CD4-positive, alpha-beta T cell treated with Interleukin-15 for 1 hour (primary cell): ENCODE data around the gene MECR.

Experiments used
- DNase-seq: peaks from one replicate; pipeline ENCODE4 v3.0.0-alpha.2; 2020

Gene MECR

DNA sequence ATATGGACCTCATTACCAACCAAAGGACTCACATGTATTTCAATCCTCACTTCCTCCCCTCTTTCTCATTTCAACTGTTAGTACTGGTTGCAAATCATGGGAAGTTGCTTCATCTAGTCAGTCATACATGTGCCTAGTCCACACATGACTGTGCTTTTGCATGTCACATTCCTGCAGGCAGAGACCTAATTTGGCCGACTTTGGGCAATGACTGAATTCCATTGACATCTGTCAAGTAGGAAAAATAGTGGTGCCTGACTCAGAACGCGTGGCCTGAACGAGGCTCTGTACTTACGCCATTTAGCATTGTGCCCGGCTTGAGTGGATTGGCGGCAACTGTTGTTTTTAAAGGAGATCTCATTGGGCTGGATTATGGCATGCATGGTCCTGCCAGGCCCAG is 23.6 kb upstream of the MECR start:
- DNase-seq, result no peak

DNA sequence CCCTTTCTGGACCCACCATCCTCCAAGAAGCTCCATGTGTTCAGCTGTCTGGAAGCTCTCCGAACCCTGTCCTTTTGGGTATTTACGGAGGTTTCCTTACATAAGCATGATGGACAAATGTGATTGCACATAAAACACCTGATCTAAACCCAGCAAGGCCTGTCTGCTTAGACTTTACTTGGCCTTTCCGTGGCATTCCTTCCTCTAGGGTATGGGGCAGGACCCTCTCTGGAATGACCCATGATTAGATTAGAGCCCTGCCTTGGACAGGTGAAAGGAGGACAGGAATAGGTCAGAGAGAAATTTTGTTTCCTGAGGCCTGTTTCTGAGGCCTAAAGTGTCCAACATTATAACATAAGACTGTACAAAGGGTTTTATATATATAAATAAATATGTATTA is 22.4 kb upstream of the MECR start:
- no peak for DNase-seq

GRCh38 chr1:29251164-29252124 is 20.7 kb upstream of the MECR start:
- DNase-seq, result no peak

DNA sequence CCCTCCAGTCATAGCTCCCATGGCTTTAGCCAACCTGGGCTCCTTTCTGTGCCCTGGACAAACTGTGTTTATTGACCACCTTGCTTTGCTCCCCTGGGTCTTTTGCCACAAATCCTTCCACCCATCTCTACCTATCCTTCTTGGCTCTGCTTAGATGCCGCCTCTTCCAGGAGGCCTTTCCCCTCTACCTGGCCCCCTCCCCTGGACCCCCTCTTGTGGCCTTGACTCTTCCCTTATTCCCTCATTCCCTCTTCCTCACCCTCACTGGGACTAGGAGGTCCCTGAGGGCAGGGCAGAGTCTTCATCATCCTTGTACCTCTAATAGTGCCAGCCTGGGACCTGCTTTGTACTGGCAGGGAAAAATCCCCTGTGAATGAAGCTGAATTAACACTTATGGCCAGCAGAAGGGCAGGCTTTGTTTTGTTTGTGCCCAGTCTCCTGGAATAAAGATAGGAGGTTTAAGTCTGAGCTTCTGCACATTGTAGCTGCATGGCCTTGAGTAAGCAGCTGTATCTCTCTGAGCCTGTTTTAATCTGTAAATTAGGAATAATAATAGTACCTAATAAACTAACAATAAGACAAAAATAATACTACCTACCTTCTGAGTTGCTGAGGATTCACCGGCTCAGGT is 19.3 kb upstream of the MECR start:
- no peak for DNase-seq

DNA sequence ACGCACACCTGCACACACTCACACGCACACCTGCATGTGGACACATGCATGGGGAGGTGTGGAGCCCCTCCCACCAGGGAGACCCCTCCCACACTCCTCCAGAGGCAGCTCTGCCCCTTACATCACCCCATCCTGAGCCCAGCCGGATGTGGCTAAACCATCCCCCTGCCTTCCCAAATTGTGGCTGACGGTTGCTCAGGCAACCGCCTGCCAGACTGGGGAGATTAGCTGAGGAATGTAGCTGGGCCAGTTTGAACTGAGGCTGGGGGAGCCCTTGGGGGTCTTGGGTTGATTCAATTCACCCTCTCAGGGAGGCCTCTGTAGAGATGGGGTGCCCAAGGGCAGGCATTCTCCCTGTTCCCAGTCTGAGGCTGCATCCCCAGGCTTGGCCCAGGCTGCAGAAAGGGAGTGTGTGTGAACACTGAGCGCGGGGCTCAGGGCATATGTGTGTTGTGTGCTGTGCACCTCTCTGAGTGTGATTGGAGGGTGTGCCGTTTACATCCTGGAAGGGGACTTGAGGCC is 18.5 kb upstream of the MECR start:
- DNase-seq, result no peak

GRCh38 chr1:29248409-29248808 is 17.7 kb upstream of the MECR start:
- DNase-seq, result no peak

DNA sequence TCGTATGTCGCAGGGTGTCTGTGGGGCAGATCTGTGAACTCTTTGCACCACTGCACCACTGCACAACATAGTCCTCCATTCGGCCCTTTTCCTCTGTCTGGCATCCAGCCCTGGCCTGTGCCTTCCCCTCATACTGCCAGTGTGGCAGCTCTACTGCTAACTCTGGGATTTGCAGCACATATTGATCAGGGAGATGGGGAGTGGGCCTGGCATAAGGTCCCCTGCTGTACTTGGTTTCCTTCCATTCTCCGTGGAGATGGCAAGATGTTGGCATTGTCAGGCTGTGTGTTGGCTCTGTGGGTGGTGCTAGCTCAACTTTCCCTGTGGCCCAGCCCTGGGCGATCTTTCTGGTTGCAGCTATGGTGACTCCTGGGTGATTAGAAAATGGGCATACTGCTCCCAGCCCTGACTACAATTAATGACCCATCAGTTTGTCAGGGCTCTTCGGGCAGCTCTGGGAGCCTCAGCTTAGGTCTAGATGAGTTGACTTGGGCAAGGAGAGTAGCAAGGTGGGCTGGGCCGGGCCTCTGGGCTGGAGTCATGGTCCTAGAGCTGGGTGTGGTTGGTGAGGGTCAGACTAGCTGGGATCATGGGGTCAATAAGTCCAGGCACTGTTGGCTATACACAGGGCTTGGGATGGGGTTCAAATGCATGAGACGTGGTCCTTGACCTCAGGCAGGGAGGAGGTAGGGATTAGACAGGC is 17.0 kb upstream of the MECR start:
- no peak for DNase-seq

DNA sequence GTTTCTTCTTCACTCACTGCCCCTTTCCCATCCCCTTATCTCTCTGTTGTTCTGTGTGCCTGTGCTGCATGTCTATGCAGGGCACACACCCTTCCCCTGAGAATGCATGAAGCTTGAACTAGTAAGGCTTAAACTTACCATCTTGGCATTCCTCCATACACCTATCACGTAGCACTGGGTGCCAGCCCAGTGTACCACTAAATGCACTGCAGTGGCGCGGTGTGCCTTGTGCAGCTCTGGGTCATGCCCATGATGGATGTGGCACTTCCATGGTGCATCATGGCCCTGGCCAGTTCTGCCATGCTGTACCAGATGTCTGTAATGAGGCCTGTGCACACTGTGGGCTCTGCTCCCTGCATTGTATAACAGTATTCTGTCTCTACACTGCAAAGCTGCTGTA is 16.3 kb upstream of the MECR start:
- no peak for DNase-seq

- DNase-seq, result no peak
Observed at GRCh38 chr1:29245876-29246275, 15.1 kb upstream of the MECR start.

DNA sequence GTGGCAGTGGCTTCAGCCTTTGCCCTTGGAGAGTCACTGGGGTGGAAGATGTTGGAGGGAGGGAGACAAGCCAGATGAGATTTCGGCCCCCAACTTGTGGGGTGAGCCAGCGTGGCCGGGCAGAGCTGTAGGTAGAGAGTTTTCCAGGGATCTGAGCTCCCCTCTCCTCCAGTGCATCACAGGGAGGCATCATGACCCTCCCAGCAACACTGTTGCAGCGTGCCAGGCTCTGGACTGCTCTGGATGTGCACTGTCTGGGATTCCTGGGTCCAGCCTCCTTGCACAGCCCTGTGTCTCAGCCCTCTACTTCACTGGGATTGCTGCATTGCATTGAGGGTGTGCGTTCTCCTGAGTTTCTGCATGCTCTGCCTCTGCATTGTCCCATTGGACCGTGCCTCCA is 14.5 kb upstream of the MECR start:
- DNase-seq, result no peak

DNA sequence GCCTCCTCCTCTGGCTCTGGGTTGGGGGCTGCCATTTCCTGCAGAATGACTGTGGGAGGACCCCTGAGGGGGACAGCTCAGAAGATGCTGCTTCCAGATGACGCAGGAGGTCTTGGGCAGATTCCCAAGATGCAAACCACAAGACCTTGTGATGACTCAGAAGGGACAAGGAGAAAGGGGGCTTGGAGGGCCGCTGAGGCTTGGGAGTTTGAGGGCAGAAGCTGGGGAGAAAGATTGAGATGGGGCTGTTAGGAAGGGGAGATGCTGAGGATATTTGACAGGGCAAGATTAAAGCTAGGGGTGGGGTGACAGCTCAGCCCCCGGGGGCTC is 13.1 kb upstream of the MECR start:
- no peak for DNase-seq

DNA sequence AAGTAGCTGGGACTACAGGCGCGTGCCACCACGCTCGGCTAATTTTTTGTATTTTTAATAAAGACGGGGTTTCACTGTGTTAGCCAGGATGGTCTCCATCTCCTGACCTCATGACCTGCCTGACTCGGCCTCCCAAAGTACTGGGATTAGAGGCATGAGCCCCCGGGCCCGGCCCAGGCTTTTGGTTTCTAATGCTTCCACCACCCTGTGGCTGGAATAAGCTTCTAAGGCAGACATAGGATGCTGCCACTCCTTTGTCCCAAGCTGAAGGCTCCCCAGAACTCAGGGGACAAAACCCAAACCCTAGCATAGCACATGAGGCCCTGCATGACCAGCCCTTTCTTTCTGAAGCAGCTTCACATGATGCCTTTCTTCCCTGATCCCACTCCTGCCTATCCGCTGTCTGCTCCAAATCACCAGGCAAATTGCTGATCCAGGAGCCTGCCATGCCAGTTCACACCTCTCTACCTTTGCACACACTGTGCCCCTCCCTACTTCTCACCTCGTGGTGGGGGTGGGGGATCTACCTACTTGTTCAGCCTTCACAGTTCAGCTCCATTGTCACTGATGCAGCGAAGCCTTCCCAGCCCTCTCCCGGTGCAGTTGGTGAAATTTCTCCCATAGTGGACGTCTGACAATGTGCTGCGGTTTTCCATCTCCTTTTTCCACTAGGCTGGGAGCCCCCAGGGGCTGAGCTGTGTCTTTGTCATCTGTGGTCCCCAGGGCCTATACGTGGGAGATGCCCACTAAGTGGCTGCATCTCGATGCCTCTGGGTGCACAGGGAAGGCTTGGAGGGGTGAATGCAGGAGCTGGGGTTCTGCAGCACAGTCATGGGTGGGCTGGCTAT is 12.5 kb upstream of the MECR start:
- DNase-seq, result no peak

DNA sequence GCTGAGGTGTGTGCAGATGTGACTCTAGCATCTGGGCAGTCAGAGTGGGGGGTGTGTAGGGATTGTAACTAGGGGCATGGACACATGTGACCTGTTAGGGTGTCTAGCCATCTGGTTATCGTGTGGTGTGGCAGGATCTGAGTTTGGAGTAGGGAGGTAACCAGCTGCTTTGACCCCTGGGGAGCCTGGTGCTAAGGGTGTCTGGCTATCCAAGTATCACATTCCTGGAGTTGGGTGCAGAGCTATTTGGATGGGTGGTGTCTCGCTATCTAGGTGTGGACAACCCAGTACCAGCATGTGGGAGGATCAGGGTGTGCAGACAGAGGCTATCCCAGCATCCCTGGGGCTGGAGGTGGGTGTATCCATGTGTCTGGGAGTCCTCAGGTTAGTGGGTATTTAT is 10.3 kb upstream of the MECR start:
- DNase-seq, result no peak

- DNase-seq, result no peak
Observed at GRCh38 chr1:29240400-29240837, 9.7 kb upstream of the MECR start.

DNA sequence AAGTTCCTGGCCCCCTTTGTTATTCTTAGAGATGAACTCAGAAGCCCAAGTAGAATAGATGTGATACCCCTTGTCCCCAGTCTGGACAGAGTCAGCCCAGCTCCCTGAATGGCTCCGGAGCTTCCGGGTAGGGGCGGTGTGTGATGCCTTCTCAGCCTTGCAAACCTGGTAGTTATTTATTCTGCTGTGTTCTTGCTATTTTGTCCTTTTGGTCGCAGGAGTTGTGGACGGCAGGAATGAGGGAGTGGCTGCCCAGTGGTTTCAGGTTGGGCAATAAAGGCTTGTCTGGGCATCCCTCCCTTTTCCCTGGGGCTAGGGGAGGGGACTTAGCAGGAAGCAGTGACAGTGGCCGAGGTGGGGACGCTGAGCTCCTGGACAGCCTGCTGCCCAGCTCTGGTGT is 8.4 kb upstream of the MECR start:
- no peak for DNase-seq

GRCh38 chr1:29238620-29239002 is 7.9 kb upstream of the MECR start:
- DNase-seq, result no peak

DNA sequence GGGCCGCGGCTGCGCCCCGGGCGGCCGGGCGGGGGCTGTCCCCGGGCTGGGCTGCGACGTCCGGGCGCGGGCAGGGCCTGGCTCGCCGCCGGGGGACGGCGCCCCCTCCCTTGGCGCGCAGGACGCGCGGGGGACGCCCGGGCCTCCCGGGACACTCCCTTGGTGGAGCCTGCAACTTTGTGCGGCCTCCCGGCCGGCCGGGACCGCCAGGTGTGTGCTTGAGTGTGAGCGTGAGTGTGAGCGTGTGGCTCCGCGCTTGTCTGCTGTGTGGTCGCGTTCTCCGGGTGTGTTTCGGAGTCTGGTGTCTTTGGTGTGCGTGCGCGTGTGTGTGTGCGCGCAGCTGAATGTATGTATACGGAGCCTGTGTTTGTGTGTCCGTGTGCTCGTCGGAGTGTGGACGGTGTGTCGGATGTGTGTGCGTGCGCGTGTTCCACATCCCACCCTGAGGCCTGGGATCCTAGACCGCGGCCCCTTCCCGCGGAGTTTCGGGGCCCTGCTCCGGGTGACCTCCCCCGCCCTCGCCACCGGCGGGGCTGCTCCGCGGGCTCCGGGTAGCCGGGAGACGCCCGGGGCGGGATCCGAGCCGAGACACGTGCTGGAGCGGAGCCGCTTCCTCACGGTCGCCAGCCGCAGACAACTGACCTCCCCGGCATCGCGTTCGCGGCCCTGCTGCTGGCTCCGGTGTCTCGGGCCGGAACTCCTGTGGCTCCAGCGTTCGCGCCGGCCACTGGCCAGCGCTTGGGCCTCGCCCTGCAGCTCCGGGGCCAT is 7.3 kb upstream of the MECR start:
- no peak for DNase-seq

- no peak for DNase-seq
Observed at GRCh38 chr1:29237129-29237821, 6.5 kb upstream of the MECR start.

GRCh38 chr1:29236712-29237128 is 6.0 kb upstream of the MECR start:
- no peak for DNase-seq

- DNase-seq, result peak; percentile 73
Observed at GRCh38 chr1:29235955-29236711, 5.4 kb upstream of the MECR start, which contains the start of gene PTPRU. PTPRU (plus strand) TSS chr1:29236522; CDS start chr1:29236645, 123 bp downstream.
